Liver (tissue), 9 donors: Measurements from ENCODE around the gene CTTNBP2. TPM values are rescaled to one million over a fixed set of nuclear protein-coding genes. Genes with fewer than 3 reads are reported as not detected.

Experiments
- DNase-seq: peaks from one replicate; pipeline ENCODE4 v3.0.0-alpha.2; 2017; ENCODE audit warnings: low spot score
- H3K27ac ChIP-seq, 2 donors: one replicate each; pipeline ENCODE4 v1.7.0; 2013; ENCODE audit warnings: inconsistent platforms in 2 of 2, low read length in 2 of 2, control low read depth in 1 of 2, low read depth in 1 of 2, mild to moderate bottlenecking in 1 of 2
- H3K27me3 ChIP-seq, 4 donors: one replicate each; pipeline versions ENCODE4 v1.6.1 to v1.7.0; 2013; ENCODE audit warnings: low read length in 3 of 4, inconsistent platforms in 1 of 4, mild to moderate bottlenecking in 1 of 4, moderate library complexity in 1 of 4; ENCODE audit not compliant: control insufficient read depth in 4 of 4, insufficient read depth in 4 of 4
- H3K36me3 ChIP-seq, 4 donors: one replicate each; pipeline versions ENCODE4 v1.6.1 to v1.7.0; 2013; ENCODE audit warnings: low read length in 3 of 4, mild to moderate bottlenecking in 3 of 4, low read depth in 1 of 4, moderate library complexity in 1 of 4; ENCODE audit not compliant: control insufficient read depth in 4 of 4, insufficient read depth in 3 of 4
- H3K4me1 ChIP-seq, 4 donors: one replicate each; pipeline versions ENCODE4 v1.6.1 to v1.7.0; 2013; ENCODE audit warnings: low read length in 3 of 4, mild to moderate bottlenecking in 3 of 4, moderate library complexity in 1 of 4; ENCODE audit not compliant: control insufficient read depth in 4 of 4, insufficient read depth in 4 of 4
- H3K4me3 ChIP-seq, 3 donors: one replicate each; pipeline versions ENCODE4 v1.6.1 to v1.7.0; 2013; ENCODE audit warnings: low read length in 3 of 3, control low read depth in 1 of 3, low read depth in 1 of 3, mild to moderate bottlenecking in 1 of 3
- H3K9ac ChIP-seq, 2 donors: one replicate each; pipeline ENCODE4 v1.7.0; 2013; ENCODE audit warnings: low read length in 2 of 2, mild to moderate bottlenecking in 2 of 2, moderate library complexity in 2 of 2, control low read depth in 1 of 2, low read depth in 1 of 2
- H3K9me3 ChIP-seq, 4 donors: one replicate each; pipeline versions ENCODE4 v1.6.1 to v1.7.0; 2013; ENCODE audit warnings: low read length in 3 of 4; ENCODE audit not compliant: control insufficient read depth in 4 of 4
- ATF3 ChIP-seq: IDR thresholded peaks from 2 replicates; pipeline ENCODE4 v1.6.1; 2016; ENCODE audit warnings: antibody characterized with exemption
- CTCF ChIP-seq: fragments of 150-350 bp; IDR thresholded peaks from 2 replicates; pipeline ENCODE4 v1.5.1; 2017; ENCODE audit warnings: improper control_type of control experiment, low read depth, low read length; ENCODE audit not compliant: missing input control
- EGR1 ChIP-seq, 2 donors: IDR thresholded peaks; 2 replicates each; pipeline ENCODE4 v1.6.1; 2016 to 2018; ENCODE audit warnings: antibody characterized with exemption in 2 of 2, low read depth in 2 of 2
- FOXA1 ChIP-seq: IDR thresholded peaks from 2 replicates; pipeline ENCODE4 v1.6.1; 2016; ENCODE audit warnings: antibody characterized with exemption
- FOXA2 ChIP-seq: IDR thresholded peaks from 2 replicates; pipeline ENCODE4 v1.6.1; 2016; ENCODE audit warnings: antibody characterized with exemption
- GABPA ChIP-seq, 2 donors: IDR thresholded peaks in 1 of 2; conservative IDR thresholded peaks in 1 of 2; 2 replicates each; pipeline ENCODE4 v1.6.1; 2016; ENCODE audit warnings: antibody characterized with exemption in 2 of 2, mild to moderate bottlenecking in 1 of 2, moderate library complexity in 1 of 2
- HNF4A ChIP-seq, 2 donors: conservative IDR thresholded peaks; 2 replicates each; pipeline ENCODE4 v1.6.1; 2016; ENCODE audit warnings: antibody characterized with exemption in 2 of 2, mild to moderate bottlenecking in 2 of 2
- HNF4G ChIP-seq: IDR thresholded peaks from 2 replicates; pipeline ENCODE4 v1.6.1; 2016; ENCODE audit warnings: antibody characterized with exemption
- JUND ChIP-seq, 2 donors: IDR thresholded peaks; 2 replicates each; pipeline ENCODE4 v1.6.1; 2016; ENCODE audit warnings: antibody characterized with exemption in 2 of 2
- NR2F2 ChIP-seq: IDR thresholded peaks from 2 replicates; pipeline ENCODE4 v1.6.1; 2016; ENCODE audit warnings: antibody characterized with exemption
- RAD21 ChIP-seq, 2 donors: IDR thresholded peaks; 2 replicates each; pipeline ENCODE4 v1.6.1; 2016; ENCODE audit warnings: antibody characterized with exemption in 2 of 2, mild to moderate bottlenecking in 2 of 2
- REST ChIP-seq: IDR thresholded peaks from 2 replicates; pipeline ENCODE4 v1.6.1; 2016; ENCODE audit warnings: antibody characterized with exemption, mild to moderate bottlenecking
- RXRA ChIP-seq, 2 donors: IDR thresholded peaks; 2 replicates each; pipeline ENCODE4 v1.6.1; 2017 to 2018; ENCODE audit warnings: antibody characterized with exemption in 2 of 2, mild to moderate bottlenecking in 1 of 2
- SP1 ChIP-seq: IDR thresholded peaks from 2 replicates; pipeline ENCODE4 v1.6.1; 2018; ENCODE audit warnings: antibody characterized with exemption, mild to moderate bottlenecking
- TAF1 ChIP-seq: conservative IDR thresholded peaks from 2 replicates; pipeline ENCODE4 v1.6.1; 2016; ENCODE audit warnings: antibody characterized with exemption, mild to moderate bottlenecking
- YY1 ChIP-seq: IDR thresholded peaks from 2 replicates; pipeline ENCODE4 v1.6.1; 2016; ENCODE audit warnings: antibody characterized with exemption, mild to moderate bottlenecking
- ZBTB33 ChIP-seq: IDR thresholded peaks from 2 replicates; pipeline ENCODE4 v1.6.1; 2016; ENCODE audit warnings: antibody characterized with exemption
- WGBS: extraction: QIAGEN DNeasy Blood & Tissue Kit; methylation state at CpG from one replicate; pipeline ENCODE4 v1.1.7; 2013; 5-methylcytosine and 5-hydroxymethylcytosine counted together
- polyA plus RNA-seq, 2 donors: library from polyadenylated mRNA; stranded (reverse) in 1 of 2; unstranded in 1 of 2; fragments of 200-250 nt in 1 of 2; fragments of >200 nt in 1 of 2; fragmentation: Nextera tagmentation in 1 of 2; extraction: Ambion mirVana in 1 of 2; gene quantifications; one replicate each; pipeline versions ENCODE4 v1.2.1 to v1.2.3, GENCODE V29; 2013 to 2015
- total RNA-seq, 2 donors: library from RNA; depleted of rRNA; stranded (reverse); fragments of >200 nt; gene quantifications; one replicate each; pipeline ENCODE4 v1.2.3, GENCODE V29; 2014
- TF ChIP-seq, protein P1 (sequence below): IDR thresholded peaks from 2 replicates; pipeline ENCODE4 v1.6.1; 2016; ENCODE audit warnings: antibody characterized with exemption
- donor health status: healthy.
- donor health status: healthy.
- donor health status: healthy.
- donor health status: healthy.
- donor health status: healthy.

The CTTNBP2 gene
- total and polyA plus RNA-seq, 4 donors: 1.2 to 1.7 (median 1.5) TPM

GRCh38 chr7:117793521-117793920, 79.7 kb downstream of the CTTNBP2 start:
- DNase-seq: no peak
- Histone ChIP-seq H3K36me3 (no peaks in the 10 kb centered on the region), H3K4me3 (no peak overlapping the region), H3K9me3 (no peaks in the 10 kb centered on the region), H3K27me3 (no peaks in the 10 kb centered on the region), H3K9ac (no peak overlapping the region), H3K27ac (no peak overlapping the region), H3K4me1 (no peaks in the 10 kb centered on the region)
- no peak for TF ChIP-seq EGR1 (IDR thresholded peaks at IDR 0.05; ENCODE audit: low read depth in 2 of 2)
- no peak for TF ChIP-seq TAF1
- TF ChIP-seq NR2F2: no peak
- no peak for TF ChIP-seq HNF4G
- TF ChIP-seq ZBTB33: no peak
- TF ChIP-seq, protein P1, sequence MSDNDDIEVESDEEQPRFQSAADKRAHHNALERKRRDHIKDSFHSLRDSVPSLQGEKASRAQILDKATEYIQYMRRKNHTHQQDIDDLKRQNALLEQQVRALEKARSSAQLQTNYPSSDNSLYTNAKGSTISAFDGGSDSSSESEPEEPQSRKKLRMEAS: no peak
- no peak for TF ChIP-seq CTCF
- no peak for TF ChIP-seq RXRA (IDR thresholded peaks at IDR 0.05)
- TF ChIP-seq SP1: no peak
- no peak for TF ChIP-seq ATF3
- no peak for TF ChIP-seq FOXA1
- no peak for TF ChIP-seq FOXA2
- no peak for TF ChIP-seq REST
- no peak for TF ChIP-seq YY1
- no peak for TF ChIP-seq JUND (IDR thresholded peaks at IDR 0.05)
- no peak for TF ChIP-seq GABPA (IDR thresholded peaks at IDR 0.05 in 1 of 2, conservative IDR thresholded peaks at IDR 0.05 in 1 of 2)
- TF ChIP-seq RAD21 (IDR thresholded peaks at IDR 0.05): no peak
- TF ChIP-seq HNF4A (conservative IDR thresholded peaks at IDR 0.05): no peak
- 96% methylated on average over 3 of the region's 3 CpGs for WGBS
